ENCODE results near the gene SPRED2. TPM values are rescaled to one million over a fixed set of nuclear protein-coding genes. Genes with fewer than 3 reads are reported as not detected.

The SPRED2 gene
- polyA plus RNA-seq, 1 donor from 2014 or later: 5.3 TPM

DNA sequence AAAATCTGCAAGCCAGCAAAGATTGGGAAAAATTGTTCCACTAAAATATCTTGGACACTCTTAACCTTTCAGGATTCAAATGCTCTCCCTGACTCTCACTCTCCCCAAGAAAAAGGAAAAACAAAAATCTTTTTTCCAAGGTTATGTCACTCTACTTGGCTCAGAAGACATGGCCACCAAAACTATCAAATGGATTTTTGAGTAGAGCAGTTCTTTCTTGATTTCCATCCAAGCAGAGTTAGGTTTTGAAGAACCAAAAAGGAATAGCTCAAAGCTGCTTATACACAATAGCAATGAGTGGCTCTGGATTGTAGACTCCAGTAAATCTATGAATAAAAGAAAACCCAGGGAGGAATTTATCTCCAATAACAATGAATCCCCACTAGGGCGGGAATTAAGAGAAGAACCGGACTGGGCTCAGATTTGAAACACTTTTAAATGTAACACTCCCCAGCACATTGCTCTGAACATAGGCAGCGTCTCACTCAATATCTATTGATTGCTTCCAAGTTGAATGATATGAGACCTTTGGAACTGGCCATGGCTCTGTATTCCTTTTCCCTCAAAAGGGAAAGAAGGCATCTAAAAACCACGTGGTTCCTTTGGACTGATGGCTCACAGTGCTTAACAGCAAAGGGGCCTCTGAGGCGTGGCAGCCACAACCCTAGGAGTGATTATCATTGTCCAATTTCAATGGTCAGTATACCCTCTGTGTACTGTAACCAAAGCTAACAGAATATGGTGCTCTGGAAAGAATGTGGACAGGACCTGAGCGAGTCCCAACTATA is 68.3 kb downstream of the SPRED2 start:
- TF ChIP-seq POLR2AphosphoS5 (IDR thresholded peaks at IDR 0.05): no peak
- TF ChIP-seq EP300 (conservative IDR thresholded peaks at IDR 0.05; ENCODE audit: poor library complexity, severe bottlenecking): no peak
- no peak for TF ChIP-seq RAD21 (conservative IDR thresholded peaks at IDR 0.05)
- TF ChIP-seq, protein P1, sequence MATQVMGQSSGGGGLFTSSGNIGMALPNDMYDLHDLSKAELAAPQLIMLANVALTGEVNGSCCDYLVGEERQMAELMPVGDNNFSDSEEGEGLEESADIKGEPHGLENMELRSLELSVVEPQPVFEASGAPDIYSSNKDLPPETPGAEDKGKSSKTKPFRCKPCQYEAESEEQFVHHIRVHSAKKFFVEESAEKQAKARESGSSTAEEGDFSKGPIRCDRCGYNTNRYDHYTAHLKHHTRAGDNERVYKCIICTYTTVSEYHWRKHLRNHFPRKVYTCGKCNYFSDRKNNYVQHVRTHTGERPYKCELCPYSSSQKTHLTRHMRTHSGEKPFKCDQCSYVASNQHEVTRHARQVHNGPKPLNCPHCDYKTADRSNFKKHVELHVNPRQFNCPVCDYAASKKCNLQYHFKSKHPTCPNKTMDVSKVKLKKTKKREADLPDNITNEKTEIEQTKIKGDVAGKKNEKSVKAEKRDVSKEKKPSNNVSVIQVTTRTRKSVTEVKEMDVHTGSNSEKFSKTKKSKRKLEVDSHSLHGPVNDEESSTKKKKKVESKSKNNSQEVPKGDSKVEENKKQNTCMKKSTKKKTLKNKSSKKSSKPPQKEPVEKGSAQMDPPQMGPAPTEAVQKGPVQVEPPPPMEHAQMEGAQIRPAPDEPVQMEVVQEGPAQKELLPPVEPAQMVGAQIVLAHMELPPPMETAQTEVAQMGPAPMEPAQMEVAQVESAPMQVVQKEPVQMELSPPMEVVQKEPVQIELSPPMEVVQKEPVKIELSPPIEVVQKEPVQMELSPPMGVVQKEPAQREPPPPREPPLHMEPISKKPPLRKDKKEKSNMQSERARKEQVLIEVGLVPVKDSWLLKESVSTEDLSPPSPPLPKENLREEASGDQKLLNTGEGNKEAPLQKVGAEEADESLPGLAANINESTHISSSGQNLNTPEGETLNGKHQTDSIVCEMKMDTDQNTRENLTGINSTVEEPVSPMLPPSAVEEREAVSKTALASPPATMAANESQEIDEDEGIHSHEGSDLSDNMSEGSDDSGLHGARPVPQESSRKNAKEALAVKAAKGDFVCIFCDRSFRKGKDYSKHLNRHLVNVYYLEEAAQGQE (IDR thresholded peaks at IDR 0.05; ENCODE audit: borderline replicate concordance): no peak
- TF ChIP-seq EZH2 (IDR thresholded peaks at IDR 0.05; ENCODE audit: borderline replicate concordance, insufficient read depth, low read length, poor library complexity, severe bottlenecking): no peak
- no peak for TF ChIP-seq TAF1 (IDR thresholded peaks at IDR 0.05; ENCODE audit: low read depth)
- no peak for TF ChIP-seq MXI1 (conservative IDR thresholded peaks at IDR 0.05; ENCODE audit: poor library complexity, severe bottlenecking)
- TF ChIP-seq, protein P2, sequence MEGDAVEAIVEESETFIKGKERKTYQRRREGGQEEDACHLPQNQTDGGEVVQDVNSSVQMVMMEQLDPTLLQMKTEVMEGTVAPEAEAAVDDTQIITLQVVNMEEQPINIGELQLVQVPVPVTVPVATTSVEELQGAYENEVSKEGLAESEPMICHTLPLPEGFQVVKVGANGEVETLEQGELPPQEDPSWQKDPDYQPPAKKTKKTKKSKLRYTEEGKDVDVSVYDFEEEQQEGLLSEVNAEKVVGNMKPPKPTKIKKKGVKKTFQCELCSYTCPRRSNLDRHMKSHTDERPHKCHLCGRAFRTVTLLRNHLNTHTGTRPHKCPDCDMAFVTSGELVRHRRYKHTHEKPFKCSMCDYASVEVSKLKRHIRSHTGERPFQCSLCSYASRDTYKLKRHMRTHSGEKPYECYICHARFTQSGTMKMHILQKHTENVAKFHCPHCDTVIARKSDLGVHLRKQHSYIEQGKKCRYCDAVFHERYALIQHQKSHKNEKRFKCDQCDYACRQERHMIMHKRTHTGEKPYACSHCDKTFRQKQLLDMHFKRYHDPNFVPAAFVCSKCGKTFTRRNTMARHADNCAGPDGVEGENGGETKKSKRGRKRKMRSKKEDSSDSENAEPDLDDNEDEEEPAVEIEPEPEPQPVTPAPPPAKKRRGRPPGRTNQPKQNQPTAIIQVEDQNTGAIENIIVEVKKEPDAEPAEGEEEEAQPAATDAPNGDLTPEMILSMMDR (IDR thresholded peaks at IDR 0.05; ENCODE audit: poor library complexity, severe bottlenecking): no peak
- no peak for TF ChIP-seq SMC3 (conservative IDR thresholded peaks at IDR 0.05; ENCODE audit: poor library complexity)
- Histone ChIP-seq H3K4me3 (ENCODE audit: low read length) (no peak overlapping the region), H3F3A (ENCODE audit: insufficient read depth, low read length, poor library complexity, severe bottlenecking) (no peaks in the 10 kb centered on the region), H3K4me2 (ENCODE audit: low read length) (no peak overlapping the region), H3K9me3 (ENCODE audit: low read length) (no peaks in the 10 kb centered on the region), H3K27me3 (ENCODE audit: insufficient read depth, low read depth, low read length) (no peaks in the 10 kb centered on the region), H3K27ac (ENCODE audit: low read length) (no peak overlapping the region), H3K9ac (ENCODE audit: low read length) (no peak overlapping the region), H3K79me2 (replicated peaks; ENCODE audit: insufficient read depth, low read length) (no peaks in the 10 kb centered on the region), H3K36me3 (ENCODE audit: insufficient read depth, low read length) (no peaks in the 10 kb centered on the region), H4K20me1 (ENCODE audit: insufficient read depth) (no peaks in the 10 kb centered on the region), H2AFZ (ENCODE audit: low read depth, low read length) (no peak overlapping the region), H3K9me2 (ENCODE audit: insufficient read depth, low read length) (no peaks in the 10 kb centered on the region)

DNA sequence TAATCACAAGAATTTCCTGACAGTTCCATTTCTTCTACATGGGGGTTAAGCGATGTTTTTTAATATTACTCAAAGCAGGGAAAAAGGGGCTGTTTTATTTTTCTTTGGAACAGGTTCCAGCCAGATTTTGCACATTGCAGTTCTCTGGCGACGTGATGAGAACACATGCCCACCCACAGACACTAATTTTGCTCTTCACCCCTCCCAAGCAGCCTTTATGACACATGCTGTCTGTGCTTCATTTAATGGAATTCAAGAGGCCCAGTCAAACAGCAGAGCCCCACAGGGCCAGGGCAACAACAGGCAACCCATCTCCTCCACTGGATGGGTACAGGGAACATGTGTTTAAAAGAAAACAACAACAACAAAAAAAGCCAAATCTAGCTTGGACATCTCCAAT is 70.8 kb downstream of the SPRED2 start:
- Histone ChIP-seq H3K4me2 (ENCODE audit: low read length) (no peak overlapping the region), H3K36me3 (ENCODE audit: insufficient read depth, low read length) (no peaks in the 10 kb centered on the region), H3K4me3 (ENCODE audit: low read length) (no peak overlapping the region), H3F3A (ENCODE audit: insufficient read depth, low read length, poor library complexity, severe bottlenecking) (no peaks in the 10 kb centered on the region), H2AFZ (ENCODE audit: low read depth, low read length) (no peak overlapping the region), H4K20me1 (ENCODE audit: insufficient read depth) (no peaks in the 10 kb centered on the region), H3K27ac (ENCODE audit: low read length) (no peak overlapping the region), H3K9me2 (ENCODE audit: insufficient read depth, low read length) (no peaks in the 10 kb centered on the region), H3K9ac (ENCODE audit: low read length) (peak overlapping the region; percentile 7), H3K79me2 (replicated peaks; ENCODE audit: insufficient read depth, low read length) (no peaks in the 10 kb centered on the region), H3K9me3 (ENCODE audit: low read length) (no peaks in the 10 kb centered on the region), H3K27me3 (ENCODE audit: insufficient read depth, low read depth, low read length) (no peaks in the 10 kb centered on the region)
- TF ChIP-seq, protein P1 (IDR thresholded peaks at IDR 0.05; ENCODE audit: borderline replicate concordance): no peak
- TF ChIP-seq POLR2AphosphoS5 (IDR thresholded peaks at IDR 0.05) (no peak), EZH2 (IDR thresholded peaks at IDR 0.05; ENCODE audit: borderline replicate concordance, insufficient read depth, low read length, poor library complexity, severe bottlenecking) (no peak), MXI1 (conservative IDR thresholded peaks at IDR 0.05; ENCODE audit: poor library complexity, severe bottlenecking) (no peak), EP300 (conservative IDR thresholded peaks at IDR 0.05; ENCODE audit: poor library complexity, severe bottlenecking) (no peak), TAF1 (IDR thresholded peaks at IDR 0.05; ENCODE audit: low read depth) (no peak), SMC3 (conservative IDR thresholded peaks at IDR 0.05; ENCODE audit: poor library complexity) (no peak), RAD21 (conservative IDR thresholded peaks at IDR 0.05) (no peak)
- TF ChIP-seq, protein P2 (IDR thresholded peaks at IDR 0.05; ENCODE audit: poor library complexity, severe bottlenecking): no peak
